Neutrophil (primary cell): ENCODE results near the gene SMLR1.

Experiments
- H3K27ac ChIP-seq: fragments of 200-600 bp; sonication (generic); 2 replicates; pipeline ENCODE4 v1.5.1; 2016; ENCODE audit warnings: mild to moderate bottlenecking, moderate library complexity
- H3K27me3 ChIP-seq: fragments of 200-600 bp; sonication (generic); 2 replicates; pipeline ENCODE4 v1.6.0; 2016; ENCODE audit warnings: mild to moderate bottlenecking
- H3K36me3 ChIP-seq: fragments of 200-600 bp; sonication (generic); 2 replicates; pipeline ENCODE4 v1.5.1; 2017
- H3K4me1 ChIP-seq, 2 experiments: fragments of 200-600 bp in 1 of 2; sonication (generic) in 1 of 2; 1 replicate in 1 of 2; 2 replicates in 1 of 2; pipeline versions ENCODE4 v1.5.1 to v1.6.1; 2013 to 2016; ENCODE audit warnings: low read depth in 1 of 2, low read length in 1 of 2, mild to moderate bottlenecking in 1 of 2, moderate library complexity in 1 of 2; ENCODE audit not compliant: control insufficient read depth in 1 of 2, insufficient read depth in 1 of 2
- H3K4me3 ChIP-seq, 2 experiments: fragments of 200-600 bp in 1 of 2; sonication (generic) in 1 of 2; 1 replicate in 1 of 2; 2 replicates in 1 of 2; pipeline ENCODE4 v1.5.1; 2013 to 2016; ENCODE audit warnings: low read depth in 1 of 2, low read length in 1 of 2, mild to moderate bottlenecking in 1 of 2, moderate library complexity in 1 of 2
- H3K9me3 ChIP-seq: fragments of 200-600 bp; sonication (generic); 2 replicates; pipeline ENCODE4 v1.5.1; 2016
- CTCF ChIP-seq: fragments of 200-600 bp; sonication (generic); IDR thresholded peaks from 2 replicates; pipeline ENCODE4 v1.5.1; 2016; ENCODE audit warnings: antibody characterized with exemption

Gene SMLR1

DNA sequence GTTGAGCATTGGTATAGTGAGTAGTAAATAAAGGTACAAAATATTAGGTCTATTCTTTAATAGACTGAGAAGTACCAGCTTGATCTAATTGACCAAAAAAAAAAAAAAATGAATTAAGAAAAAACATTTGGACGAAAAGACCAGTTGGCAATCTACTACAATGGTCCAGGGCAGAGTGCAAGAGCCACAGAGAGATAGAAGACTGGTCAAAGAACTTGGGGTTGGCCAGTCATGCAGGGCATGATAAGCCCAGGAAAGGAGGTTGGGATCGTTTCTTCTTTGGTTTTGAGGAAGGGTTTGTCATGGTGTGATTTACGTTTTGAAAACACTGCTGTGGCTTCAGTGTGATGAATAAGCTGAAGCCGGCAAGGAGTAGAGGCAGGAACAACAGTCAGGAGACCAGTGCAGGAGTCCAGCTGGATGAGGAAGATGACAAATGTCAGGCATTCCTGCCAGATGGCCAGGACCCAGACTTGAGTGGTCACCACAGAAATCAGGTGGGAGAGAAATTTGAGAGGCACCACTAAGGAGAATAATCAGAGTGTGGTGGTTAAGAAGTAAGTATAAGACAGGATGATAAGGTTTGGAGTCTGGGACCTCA is 14.0 kb downstream of the SMLR1 start:
- Histone ChIP-seq H3K9me3 (no peaks in the 10 kb centered on the region), H3K27me3 (no peaks in the 10 kb centered on the region), H3K4me1 (no peaks in the 10 kb centered on the region), H3K4me3 (no peak overlapping the region), H3K27ac (no peak overlapping the region), H3K36me3 (no peaks in the 10 kb centered on the region)
- TF ChIP-seq CTCF, result no peak

DNA sequence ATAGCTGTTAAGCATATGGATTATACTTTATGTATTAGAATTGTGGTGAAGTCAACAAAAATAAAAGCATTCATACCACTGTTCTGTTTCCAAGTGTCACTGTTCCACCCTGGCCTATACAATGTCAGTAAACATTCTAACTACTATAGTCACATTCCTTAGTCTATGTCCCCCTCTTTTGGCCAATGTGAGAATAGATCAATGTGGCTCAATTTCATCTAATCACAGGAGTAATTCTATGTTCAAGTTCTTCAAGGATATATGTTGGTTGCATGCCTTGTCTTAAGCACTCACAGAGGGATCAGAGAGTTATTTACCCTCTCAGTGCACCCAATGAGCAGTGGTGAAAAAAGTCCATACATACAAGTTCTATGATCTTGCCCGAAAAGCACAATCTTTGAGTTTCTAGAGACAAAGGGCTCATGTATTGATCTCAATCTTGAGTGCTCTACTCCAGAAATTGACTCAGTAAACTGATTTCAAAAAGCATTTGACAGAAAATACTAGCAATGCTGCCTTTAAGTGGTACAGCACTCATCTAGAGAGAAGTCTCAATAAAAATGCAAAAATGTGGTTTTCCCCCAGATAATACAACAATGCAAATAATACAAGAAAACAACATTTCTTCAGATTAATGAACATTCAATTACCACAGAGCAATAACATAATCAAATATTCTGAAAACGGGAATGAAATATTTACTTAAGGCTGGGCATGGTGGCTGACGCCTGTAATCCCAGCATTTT is 16.5 kb downstream of the SMLR1 start:
- H3K4me3 ChIP-seq, result no peak overlapping the region
- no peak for TF ChIP-seq CTCF
- no peaks in the 10 kb centered on the region for H3K4me1 ChIP-seq
- no peak overlapping the region for H3K27ac ChIP-seq
- no peaks in the 10 kb centered on the region for H3K36me3 ChIP-seq
- no peaks in the 10 kb centered on the region for H3K9me3 ChIP-seq
- H3K27me3 ChIP-seq, result no peaks in the 10 kb centered on the region

DNA sequence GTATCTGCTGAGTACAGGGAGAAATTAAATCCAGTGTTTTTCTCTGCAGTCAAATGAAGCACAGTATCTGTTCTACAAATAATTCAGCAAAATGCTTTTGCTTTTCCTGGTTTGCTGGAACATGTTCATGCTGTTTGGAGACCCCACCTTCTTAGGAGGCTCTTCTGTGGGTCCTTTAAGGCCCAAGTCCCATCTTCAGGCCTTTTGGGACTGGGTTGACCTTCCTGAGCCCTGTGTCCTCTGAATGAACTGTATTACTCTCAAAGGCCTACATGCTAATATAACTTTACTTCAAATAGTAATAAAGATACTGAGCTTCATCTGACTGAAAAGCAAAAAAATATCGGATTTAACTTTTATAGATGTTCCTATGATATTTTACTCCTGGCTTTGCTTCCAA is 19.3 kb downstream of the SMLR1 start:
- no peak for TF ChIP-seq CTCF
- no peak overlapping the region for H3K4me3 ChIP-seq
- H3K27ac ChIP-seq, result no peak overlapping the region
- no peaks in the 10 kb centered on the region for H3K9me3 ChIP-seq
- no peaks in the 10 kb centered on the region for H3K36me3 ChIP-seq
- no peaks in the 10 kb centered on the region for H3K27me3 ChIP-seq
- no peaks in the 10 kb centered on the region for H3K4me1 ChIP-seq

- H3K27me3 ChIP-seq, result no peaks in the 10 kb centered on the region
- no peak overlapping the region for H3K27ac ChIP-seq
- H3K4me3 ChIP-seq, result no peak overlapping the region
- no peaks in the 10 kb centered on the region for H3K4me1 ChIP-seq
- H3K9me3 ChIP-seq, result no peaks in the 10 kb centered on the region
- H3K36me3 ChIP-seq, result no peaks in the 10 kb centered on the region
- TF ChIP-seq CTCF, result no peak
Measured at GRCh38 chr6:130847001-130847910, 20.1 kb downstream of the SMLR1 start.

GRCh38 chr6:130848945-130849344 is 21.7 kb downstream of the SMLR1 start:
- no peak overlapping the region for H3K27ac ChIP-seq
- H3K4me3 ChIP-seq, result no peak overlapping the region
- no peaks in the 10 kb centered on the region for H3K27me3 ChIP-seq
- H3K4me1 ChIP-seq, result no peaks in the 10 kb centered on the region
- no peaks in the 10 kb centered on the region for H3K36me3 ChIP-seq
- no peak for TF ChIP-seq CTCF
- H3K9me3 ChIP-seq, result no peaks in the 10 kb centered on the region
